Spleen (tissue), 11 donors: ENCODE data around the gene ZNF333. TPM values are rescaled to one million over a fixed set of nuclear protein-coding genes. Genes with fewer than 3 reads are reported as not detected.

ENCODE experiments used
- DNase-seq: peaks from one replicate; pipeline ENCODE4 v3.0.0-alpha.2; 2020
- H3K27ac ChIP-seq, 8 donors: fragments of 200-600 bp; sonication (generic) in 7 of 8; 1 replicate in 4 of 8; 2 replicates in 4 of 8; pipeline versions ENCODE4 v1.5.0 to v1.8.0; 2016 to 2021; ENCODE audit warnings: inconsistent platforms in 4 of 8, mild to moderate bottlenecking in 4 of 8, moderate library complexity in 1 of 8
- H3K27me3 ChIP-seq, 7 donors: fragments of 200-600 bp; sonication (generic) in 6 of 7; replicated peaks in 1 of 7; 1 replicate in 4 of 7; 2 replicates in 3 of 7; pipeline versions ENCODE4 v1.5.0 to v1.8.0; 2016 to 2021; ENCODE audit warnings: inconsistent platforms in 3 of 7, mild to moderate bottlenecking in 1 of 7
- H3K36me3 ChIP-seq, 6 donors: fragments of 200-600 bp; sonication (generic) in 5 of 6; 1 replicate in 4 of 6; 2 replicates in 2 of 6; pipeline versions ENCODE4 v1.5.0 to v1.8.0; 2016 to 2021; ENCODE audit warnings: inconsistent platforms in 2 of 6
- H3K4me1 ChIP-seq, 6 donors: fragments of 200-600 bp; sonication (generic) in 5 of 6; 1 replicate in 3 of 6; 2 replicates in 3 of 6; pipeline versions ENCODE4 v1.5.0 to v1.8.0; 2016 to 2021; ENCODE audit warnings: inconsistent platforms in 3 of 6
- H3K4me3 ChIP-seq, 8 donors: fragments of 200-600 bp; sonication (generic) in 7 of 8; 1 replicate in 4 of 8; 2 replicates in 4 of 8; pipeline versions ENCODE4 v1.5.0 to v1.8.0; 2016 to 2021; ENCODE audit warnings: inconsistent platforms in 4 of 8, mild to moderate bottlenecking in 4 of 8, moderate library complexity in 2 of 8
- H3K9me3 ChIP-seq, 8 donors: fragments of 200-600 bp; sonication (generic) in 7 of 8; 1 replicate in 4 of 8; 2 replicates in 4 of 8; pipeline versions ENCODE4 v1.5.0 to v1.8.0; 2016 to 2021; ENCODE audit warnings: inconsistent platforms in 4 of 8
- POLR2A ChIP-seq, 3 donors: fragments of 450-650 bp; IDR thresholded peaks; one replicate each; pipeline ENCODE4 v1.5.1; 2017; ENCODE audit warnings: antibody characterized with exemption in 3 of 3, mild to moderate bottlenecking in 1 of 3
- POLR2AphosphoS5 ChIP-seq, 3 donors: sonication (generic); formaldehyde crosslinking; IDR thresholded peaks; one replicate each; pipeline ENCODE4 v1.5.1; 2017; ENCODE audit warnings: antibody characterized with exemption in 3 of 3
- WGBS, 5 donors: extraction: QIAGEN DNeasy Blood & Tissue Kit in 3 of 5; methylation state at CpG; one replicate each; pipeline versions ENCODE4 v1.1.5 to v1.1.7; 2013 to 2018; 5-methylcytosine and 5-hydroxymethylcytosine counted together
- intact Hi-C: fragments of 100-400 bp; cut with DNase I; formaldehyde crosslinking; loops from one replicate; pipeline ENCODE4 v1.15.0; 2023; ENCODE audit warnings: low total_unique reads
- polyA plus RNA-seq, 3 donors: library from polyadenylated mRNA; stranded (reverse); fragments of 200-250 nt; gene quantifications; one replicate each; pipeline ENCODE4 v1.2.1, GENCODE V29; 2013
- total RNA-seq, 7 donors: library from RNA; depleted of rRNA in 3 of 7; stranded (reverse); fragments of >200 nt in 3 of 7; fragmentation: NEBNext Ultra II Directional in 4 of 7; extraction: Animal tissue kit (Norgen Biotek cat#: 25700) in 4 of 7; gene quantifications; one replicate each; pipeline versions ENCODE4 v1.1.0 to v1.2.1, GENCODE V29; 2016 to 2021
- TF ChIP-seq, protein P1 (sequence below), 11 experiments: fragments of 200-600 bp in 7 of 11; fragments of 450-650 bp in 4 of 11; sonication (generic) in 4 of 11; IDR thresholded peaks in 8 of 11; conservative IDR thresholded peaks in 3 of 11; 1 replicate in 7 of 11; 2 replicates in 4 of 11; pipeline versions ENCODE4 v1.4.0 to v1.8.0; 2016 to 2021; ENCODE audit warnings: antibody characterized with exemption in 11 of 11, inconsistent platforms in 4 of 11, mild to moderate bottlenecking in 1 of 11
- donor health status: healthy with polysubstance abuse.
- donor health status: DM: no; HTN: no; CAD: no; lungs with moderate emphysema.
- donor health status: DM: no; HTN: no; CAD: no.
- donor health status: Bipolar disorder and iron deficiency.
- donor health status: healthy.
- donor health status: DM: no; HTN: no; CAD: no.
- donor health status: DM: yes; HTN: yes; CAD: no.

Gene ZNF333
- total and polyA plus RNA-seq, 10 donors: 7.7 to 43.5 (median 30.8) TPM

DNA sequence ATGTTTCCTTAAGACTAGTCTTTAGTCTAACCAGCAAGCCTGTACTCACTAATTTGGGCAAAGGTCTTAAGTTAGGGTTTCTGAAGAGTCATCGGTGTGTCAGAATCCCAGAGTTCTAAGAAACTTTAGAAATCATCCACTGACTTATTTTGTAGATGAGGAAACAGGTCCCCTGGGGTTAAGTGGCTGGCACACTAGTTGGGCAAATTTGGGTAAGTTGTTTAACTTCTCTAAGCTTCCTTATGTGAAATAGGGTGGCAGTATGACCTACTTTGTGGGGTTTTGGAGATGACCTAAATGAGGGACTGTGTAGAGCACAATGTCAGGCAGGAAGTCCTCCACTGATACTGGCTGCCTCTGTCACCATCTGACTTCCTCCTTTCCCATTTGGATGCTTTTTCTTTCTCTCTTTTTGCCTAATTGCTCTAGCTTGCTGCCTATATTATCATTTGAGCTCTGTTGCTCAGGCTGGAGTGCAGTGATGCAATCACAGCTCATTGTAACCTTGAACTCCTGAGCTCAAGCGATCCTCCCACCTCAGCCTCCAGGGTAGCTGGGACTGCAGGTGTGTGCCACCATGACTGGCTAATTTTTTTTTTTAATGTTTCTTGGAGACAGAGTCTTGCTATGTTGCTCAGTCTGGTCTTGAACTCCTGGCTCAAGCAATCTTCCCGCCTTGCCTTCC lies 17.5 kb upstream of the ZNF333 start:
- TF ChIP-seq POLR2A (IDR thresholded peaks at IDR 0.05) (no peak), POLR2AphosphoS5 (IDR thresholded peaks at IDR 0.05) (no peak)
- TF ChIP-seq, protein P1, sequence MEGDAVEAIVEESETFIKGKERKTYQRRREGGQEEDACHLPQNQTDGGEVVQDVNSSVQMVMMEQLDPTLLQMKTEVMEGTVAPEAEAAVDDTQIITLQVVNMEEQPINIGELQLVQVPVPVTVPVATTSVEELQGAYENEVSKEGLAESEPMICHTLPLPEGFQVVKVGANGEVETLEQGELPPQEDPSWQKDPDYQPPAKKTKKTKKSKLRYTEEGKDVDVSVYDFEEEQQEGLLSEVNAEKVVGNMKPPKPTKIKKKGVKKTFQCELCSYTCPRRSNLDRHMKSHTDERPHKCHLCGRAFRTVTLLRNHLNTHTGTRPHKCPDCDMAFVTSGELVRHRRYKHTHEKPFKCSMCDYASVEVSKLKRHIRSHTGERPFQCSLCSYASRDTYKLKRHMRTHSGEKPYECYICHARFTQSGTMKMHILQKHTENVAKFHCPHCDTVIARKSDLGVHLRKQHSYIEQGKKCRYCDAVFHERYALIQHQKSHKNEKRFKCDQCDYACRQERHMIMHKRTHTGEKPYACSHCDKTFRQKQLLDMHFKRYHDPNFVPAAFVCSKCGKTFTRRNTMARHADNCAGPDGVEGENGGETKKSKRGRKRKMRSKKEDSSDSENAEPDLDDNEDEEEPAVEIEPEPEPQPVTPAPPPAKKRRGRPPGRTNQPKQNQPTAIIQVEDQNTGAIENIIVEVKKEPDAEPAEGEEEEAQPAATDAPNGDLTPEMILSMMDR (IDR thresholded peaks at IDR 0.05 in 8 of 11, conservative IDR thresholded peaks at IDR 0.05 in 3 of 11): no peak
- peaks cover 0 to 11% (median 0%) of the 10 kb centered on the region in 7 donors for H3K27me3 ChIP-seq
- H3K4me3 ChIP-seq: peak overlapping the region in 1 of 8 donors; percentile 31
- peaks cover 0 to 63% (median 35%) of the 10 kb centered on the region in 6 donors for H3K4me1 ChIP-seq
- H3K36me3 ChIP-seq: peaks cover 0 to 6% (median 0%) of the 10 kb centered on the region in 6 donors
- H3K9me3 ChIP-seq: peaks cover 0 to 14% (median 10%) of the 10 kb centered on the region in 8 donors
- 64 to 84% (median 73%) methylated on average over 3 of the region's 3 CpGs for WGBS, 5 donors
- H3K27ac ChIP-seq: peak overlapping the region in 6 of 8 donors; percentile 7 to 87 (median 50)
- intact Hi-C loops: no loop called here
- DNase-seq: no peak

DNA sequence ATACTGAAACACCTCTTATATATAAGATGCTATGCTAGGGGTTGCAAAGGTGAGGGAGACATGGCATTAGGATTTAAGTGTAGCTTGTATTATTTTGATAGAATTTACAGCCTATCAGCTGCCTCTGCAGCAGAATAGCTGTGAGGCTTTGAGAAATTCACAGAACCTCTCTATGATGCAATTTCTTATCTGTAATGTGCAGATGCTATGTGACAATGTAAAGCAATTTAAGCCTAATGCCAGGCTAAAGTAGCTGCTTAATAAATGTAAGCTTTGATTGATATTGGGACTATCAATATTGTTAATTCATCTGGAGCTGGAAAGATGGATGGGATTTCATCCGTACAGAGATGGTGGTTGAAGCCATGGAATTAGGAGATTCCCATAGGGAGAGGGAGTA lies 16.8 kb upstream of the ZNF333 start:
- no peak for DNase-seq
- Histone ChIP-seq H3K27ac (peak overlapping the region in 5 of 8 donors; percentile 48 to 87 (median 74)), H3K36me3 (no peaks in the 10 kb centered on the region), H3K9me3 (peaks cover 0 to 14% (median 10%) of the 10 kb centered on the region in 8 donors), H3K4me1 (peaks cover 0 to 58% (median 30%) of the 10 kb centered on the region in 6 donors), H3K4me3 (peak overlapping the region in 1 of 8 donors; percentile 31), H3K27me3 (peaks cover 0 to 11% (median 0%) of the 10 kb centered on the region in 7 donors)
- 77 to 92% (median 84%) methylated on average over 1 of the region's 1 CpG for WGBS, 5 donors
- intact Hi-C loops: no loop called here
- TF ChIP-seq POLR2A (IDR thresholded peaks at IDR 0.05): no peak
- no peak for TF ChIP-seq POLR2AphosphoS5 (IDR thresholded peaks at IDR 0.05)
- TF ChIP-seq, protein P1 (IDR thresholded peaks at IDR 0.05 in 8 of 11, conservative IDR thresholded peaks at IDR 0.05 in 3 of 11): no peak

DNA sequence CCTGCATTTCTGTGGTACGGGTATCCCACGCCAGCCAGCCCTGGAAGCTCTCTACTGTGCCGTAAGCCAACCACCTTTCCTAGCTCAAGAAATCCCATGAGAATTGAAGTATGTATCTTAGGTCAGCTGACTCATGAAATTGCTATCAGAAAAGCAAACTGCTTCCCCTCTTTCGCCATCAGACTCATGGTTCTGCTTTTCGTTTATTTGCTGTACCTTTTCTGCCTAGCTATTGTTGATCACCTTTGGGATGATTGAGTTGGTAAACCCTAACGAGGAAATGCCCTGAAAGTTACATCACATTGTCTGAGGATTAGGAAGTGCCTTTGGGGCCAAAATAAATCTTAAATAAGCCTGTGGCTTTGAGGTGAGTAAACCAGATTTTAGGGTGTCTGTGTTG lies 15.1 kb upstream of the ZNF333 start, which contains the start of gene ADGRE3:
Gene ADGRE3, minus strand, starts transcription at position 81 of the 400 bp plus-strand sequence. Its CDS starts 74 bp downstream, at position 7.
- H3K27me3 ChIP-seq: peaks cover 0 to 11% (median 0%) of the 10 kb centered on the region in 7 donors
- H3K4me3 ChIP-seq: peak within 1 kb of the TSS in 2 of 8 donors; percentile 24 to 46
- TF ChIP-seq, protein P1 (IDR thresholded peaks at IDR 0.05 in 8 of 11, conservative IDR thresholded peaks at IDR 0.05 in 3 of 11): peak in 1 of 11 experiments; percentile 10
- no peak for TF ChIP-seq POLR2A (IDR thresholded peaks at IDR 0.05)
- H3K9me3 ChIP-seq: peaks cover 0 to 8% (median 7%) of the 10 kb centered on the region in 8 donors
- no peaks in the 10 kb centered on the region for H3K36me3 ChIP-seq
- H3K27ac ChIP-seq: peak within 1 kb of the TSS in 7 of 8 donors; percentile 29 to 87 (median 74)
- intact Hi-C loops: no loop called here
- peaks cover 0 to 51% (median 25%) of the 10 kb centered on the region in 6 donors for H3K4me1 ChIP-seq
- WGBS, 5 donors: 27 to 54% (median 35%) methylated on average over 6 of the region's 6 CpGs
- no peak for DNase-seq

DNA sequence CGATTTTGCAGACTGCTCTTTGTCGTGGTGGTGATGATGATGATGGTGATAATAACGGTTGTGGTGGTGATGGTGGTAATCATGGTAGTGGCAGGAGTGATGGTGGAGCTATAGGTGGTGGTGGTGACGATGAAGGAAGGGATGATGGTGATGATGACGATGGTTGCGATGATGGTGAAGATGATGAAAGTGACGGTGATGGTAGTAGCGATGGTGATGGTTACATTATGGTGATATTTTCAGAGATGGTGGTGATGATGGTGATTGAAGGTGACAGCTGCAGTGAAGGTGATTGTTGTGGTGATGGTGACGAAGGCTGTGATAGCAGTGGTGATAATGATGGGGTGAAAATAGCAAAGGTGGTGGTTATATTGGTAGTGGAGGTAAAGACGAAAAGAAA lies 13.1 kb upstream of the ZNF333 start:
- H3K4me1 ChIP-seq: peaks cover 0 to 46% (median 25%) of the 10 kb centered on the region in 6 donors
- intact Hi-C loops: no loop called here
- peaks cover 0 to 11% (median 0%) of the 10 kb centered on the region in 7 donors for H3K27me3 ChIP-seq
- no peak for DNase-seq
- TF ChIP-seq, protein P1 (IDR thresholded peaks at IDR 0.05 in 8 of 11, conservative IDR thresholded peaks at IDR 0.05 in 3 of 11): no peak
- TF ChIP-seq POLR2A (IDR thresholded peaks at IDR 0.05) (no peak), POLR2AphosphoS5 (IDR thresholded peaks at IDR 0.05) (no peak)
- H3K27ac ChIP-seq: peak overlapping the region in 1 of 8 donors; percentile 87
- H3K36me3 ChIP-seq: no peaks in the 10 kb centered on the region
- no peak overlapping the region for H3K4me3 ChIP-seq
- no peaks in the 10 kb centered on the region for H3K9me3 ChIP-seq
- 82 to 90% (median 87%) methylated on average over 10 of the region's 10 CpGs for WGBS, 5 donors
